ENCODE measurements around the gene ICA1. TPM values are rescaled to one million over a fixed set of nuclear protein-coding genes. Genes with fewer than 3 reads are reported as not detected.

ICA1 gene
- polyA plus RNA-seq, 1 donor (not counting 4 experiments of a cell fraction or from before 2014, with no cell fraction given), result 1.9 TPM

- Histone ChIP-seq H2AFZ (ENCODE audit: control insufficient read depth, low read length) (no peak overlapping the region), H3K27me3 (ENCODE audit: control insufficient read depth, extremely low read depth, insufficient read depth, low read length) (no peaks in the 10 kb centered on the region), H3K27ac (ENCODE audit: control insufficient read depth, insufficient read depth, low read length) (no peak overlapping the region), H3K9me1 (ENCODE audit: control insufficient read depth, extremely low read depth, insufficient read depth, low read length) (no peaks in the 10 kb centered on the region), H3K4me2 (ENCODE audit: control insufficient read depth, extremely low read depth, insufficient read depth, low read depth, low read length) (no peak overlapping the region), H3K36me3 (ENCODE audit: control insufficient read depth in 2 of 2, extremely low read depth in 1 of 2, insufficient read depth in 2 of 2, low read length in 2 of 2) (no peaks in the 10 kb centered on the region), H3K4me3 (ENCODE audit: control insufficient read depth in 2 of 3, extremely low read depth in 1 of 3, insufficient read depth in 2 of 3, low read depth in 1 of 3, low read length in 3 of 3) (no peak overlapping the region), H3K4me1 (ENCODE audit: control insufficient read depth, extremely low read depth, insufficient read depth, low read length) (no peaks in the 10 kb centered on the region), H3K9ac (ENCODE audit: control insufficient read depth, extremely low read depth, insufficient read depth, low read length) (no peak overlapping the region), H3K79me2 (ENCODE audit: control insufficient read depth, insufficient read depth, low read length) (no peaks in the 10 kb centered on the region), H3K9me3 (ENCODE audit: control insufficient read depth, low read depth, low read length) (no peaks in the 10 kb centered on the region), H4K20me1 (ENCODE audit: control insufficient read depth, extremely low read depth, insufficient read depth, low read length) (no peaks in the 10 kb centered on the region)
- no peak for FAIRE-seq
- DNase-seq (ENCODE audit: low read depth, low spot score), result no peak
- TF ChIP-seq CTCF (optimal IDR thresholded peaks at IDR 0.05 in 1 of 3, IDR thresholded peaks at IDR 0.05 in 1 of 3, conservative IDR thresholded peaks at IDR 0.05 in 1 of 3; ENCODE audit: extremely low read depth in 1 of 3, insufficient read depth in 2 of 3, low read length in 3 of 3) (no peak), EZH2 (IDR thresholded peaks at IDR 0.05; ENCODE audit: low read length) (no peak)
- dilution Hi-C loops (cut with MboI; ENCODE audit: extremely low pct_ligation_motif_present, low sequenced_read_pairs), result no loop called here
Observed at GRCh38 chr7:8082762-8083161, 179.2 kb downstream of the ICA1 start.

GRCh38 chr7:8078418-8078817 lies 183.5 kb downstream of the ICA1 start:
- Histone ChIP-seq H3K9me3 (ENCODE audit: control insufficient read depth, low read depth, low read length) (no peaks in the 10 kb centered on the region), H4K20me1 (ENCODE audit: control insufficient read depth, extremely low read depth, insufficient read depth, low read length) (no peaks in the 10 kb centered on the region), H3K4me3 (ENCODE audit: control insufficient read depth in 2 of 3, extremely low read depth in 1 of 3, insufficient read depth in 2 of 3, low read depth in 1 of 3, low read length in 3 of 3) (no peak overlapping the region), H2AFZ (ENCODE audit: control insufficient read depth, low read length) (no peak overlapping the region), H3K4me2 (ENCODE audit: control insufficient read depth, extremely low read depth, insufficient read depth, low read depth, low read length) (no peak overlapping the region), H3K27ac (ENCODE audit: control insufficient read depth, insufficient read depth, low read length) (no peak overlapping the region), H3K79me2 (ENCODE audit: control insufficient read depth, insufficient read depth, low read length) (no peaks in the 10 kb centered on the region), H3K4me1 (ENCODE audit: control insufficient read depth, extremely low read depth, insufficient read depth, low read length) (no peaks in the 10 kb centered on the region), H3K9me1 (ENCODE audit: control insufficient read depth, extremely low read depth, insufficient read depth, low read length) (no peaks in the 10 kb centered on the region), H3K36me3 (ENCODE audit: control insufficient read depth in 2 of 2, extremely low read depth in 1 of 2, insufficient read depth in 2 of 2, low read length in 2 of 2) (no peaks in the 10 kb centered on the region), H3K27me3 (ENCODE audit: control insufficient read depth, extremely low read depth, insufficient read depth, low read length) (no peaks in the 10 kb centered on the region), H3K9ac (ENCODE audit: control insufficient read depth, extremely low read depth, insufficient read depth, low read length) (no peak overlapping the region)
- DNase-seq (ENCODE audit: low read depth, low spot score), result no peak
- no peak for TF ChIP-seq EZH2 (IDR thresholded peaks at IDR 0.05; ENCODE audit: low read length)
- no peak for TF ChIP-seq CTCF (optimal IDR thresholded peaks at IDR 0.05 in 1 of 3, IDR thresholded peaks at IDR 0.05 in 1 of 3, conservative IDR thresholded peaks at IDR 0.05 in 1 of 3; ENCODE audit: extremely low read depth in 1 of 3, insufficient read depth in 2 of 3, low read length in 3 of 3)
- no peak for FAIRE-seq
- dilution Hi-C loops (cut with MboI; ENCODE audit: extremely low pct_ligation_motif_present, low sequenced_read_pairs), result no loop called here

Data from keratinocyte (primary cell).